ENCODE results near the gene DDA1.

- TF ChIP-seq CTCF (IDR thresholded peaks at IDR 0.05) = peak in 3 of 4 experiments; percentile 15 to 64 (median 61)
- no peak for TF ChIP-seq POLR2A (IDR thresholded peaks at IDR 0.05)
These were observed 16.9 kb upstream of the DDA1 start for GRCh38 chr19:17292301-17293074.
